ENCODE data around the gene RAB11B. TPM values are rescaled to one million over a fixed set of nuclear protein-coding genes. Genes with fewer than 3 reads are reported as not detected.

RAB11B gene
- total and polyA plus RNA-seq, 2 of the 13 experiments (the other 11 are each of a cell fraction or from before 2014, with no cell fraction given): 6.0 to 28.4 TPM

- TF ChIP-seq RAD21 (CRISPR knock-in tag; IDR thresholded peaks at IDR 0.05) (0 out of 2 replicates have a peak, but pooled peaks have one; percentile 11), MED8 (CRISPR knock-in tag; IDR thresholded peaks at IDR 0.05; ENCODE audit: insufficient replicate concordance) (no peak), PHF5A (CRISPR knock-in tag; IDR thresholded peaks at IDR 0.05; ENCODE audit: low read depth, unreplicated experiment) (peak; percentile 87), ZNF234 (CRISPR knock-in tag; conservative IDR thresholded peaks at IDR 0.05) (no peak), TARDBP (CRISPR knock-in tag; IDR thresholded peaks at IDR 0.05) (peak; percentile 92; the same call in 1 of the 2 replicates), ATF7 (IDR thresholded peaks at IDR 0.05) (peak; percentile 29; the same call in 1 of the 2 replicates), ATF7 (CRISPR knock-in tag; IDR thresholded peaks at IDR 0.05) (no peak; the same call in 1 of the 2 replicates), ZFX (CRISPR knock-in tag; IDR thresholded peaks at IDR 0.05; ENCODE audit: low read depth) (0 out of 2 replicates have a peak, but pooled peaks have one; percentile 28), ZBTB21 (CRISPR knock-in tag; IDR thresholded peaks at IDR 0.05) (peak; percentile 40; the same call in 1 of the 2 replicates), ZNF225 (CRISPR knock-in tag; IDR thresholded peaks at IDR 0.05) (no peak), CEBPB (IDR thresholded peaks at IDR 0.05; ENCODE audit: borderline replicate concordance, low read depth, low read length) (peak; percentile 58; the same call in 1 of the 2 replicates), HNF1B (CRISPR knock-in tag; IDR thresholded peaks at IDR 0.05) (peak; percentile 19; the same call in 1 of the 2 replicates), ZNF720 (CRISPR knock-in tag; IDR thresholded peaks at IDR 0.05) (0 out of 2 replicates have a peak, but pooled peaks have one; percentile 51), REXO4 (CRISPR knock-in tag; IDR thresholded peaks at IDR 0.05; ENCODE audit: borderline replicate concordance) (no peak), ATM (IDR thresholded peaks at IDR 0.05; ENCODE audit: borderline replicate concordance) (peak; percentile 60; the same call in 1 of the 2 replicates), ZNF768 (CRISPR knock-in tag; IDR thresholded peaks at IDR 0.05) (peak; percentile 81), MAZ (IDR thresholded peaks at IDR 0.05; ENCODE audit: borderline replicate concordance, low read depth, low read length) (no peak), MAZ (CRISPR knock-in tag; IDR thresholded peaks at IDR 0.05; ENCODE audit: low read depth) (peak; percentile 14; the same call in 1 of the 2 replicates), RXRB (CRISPR knock-in tag; IDR thresholded peaks at IDR 0.05; ENCODE audit: borderline replicate concordance) (peak; percentile 98)
- TF ChIP-seq, protein P1, sequence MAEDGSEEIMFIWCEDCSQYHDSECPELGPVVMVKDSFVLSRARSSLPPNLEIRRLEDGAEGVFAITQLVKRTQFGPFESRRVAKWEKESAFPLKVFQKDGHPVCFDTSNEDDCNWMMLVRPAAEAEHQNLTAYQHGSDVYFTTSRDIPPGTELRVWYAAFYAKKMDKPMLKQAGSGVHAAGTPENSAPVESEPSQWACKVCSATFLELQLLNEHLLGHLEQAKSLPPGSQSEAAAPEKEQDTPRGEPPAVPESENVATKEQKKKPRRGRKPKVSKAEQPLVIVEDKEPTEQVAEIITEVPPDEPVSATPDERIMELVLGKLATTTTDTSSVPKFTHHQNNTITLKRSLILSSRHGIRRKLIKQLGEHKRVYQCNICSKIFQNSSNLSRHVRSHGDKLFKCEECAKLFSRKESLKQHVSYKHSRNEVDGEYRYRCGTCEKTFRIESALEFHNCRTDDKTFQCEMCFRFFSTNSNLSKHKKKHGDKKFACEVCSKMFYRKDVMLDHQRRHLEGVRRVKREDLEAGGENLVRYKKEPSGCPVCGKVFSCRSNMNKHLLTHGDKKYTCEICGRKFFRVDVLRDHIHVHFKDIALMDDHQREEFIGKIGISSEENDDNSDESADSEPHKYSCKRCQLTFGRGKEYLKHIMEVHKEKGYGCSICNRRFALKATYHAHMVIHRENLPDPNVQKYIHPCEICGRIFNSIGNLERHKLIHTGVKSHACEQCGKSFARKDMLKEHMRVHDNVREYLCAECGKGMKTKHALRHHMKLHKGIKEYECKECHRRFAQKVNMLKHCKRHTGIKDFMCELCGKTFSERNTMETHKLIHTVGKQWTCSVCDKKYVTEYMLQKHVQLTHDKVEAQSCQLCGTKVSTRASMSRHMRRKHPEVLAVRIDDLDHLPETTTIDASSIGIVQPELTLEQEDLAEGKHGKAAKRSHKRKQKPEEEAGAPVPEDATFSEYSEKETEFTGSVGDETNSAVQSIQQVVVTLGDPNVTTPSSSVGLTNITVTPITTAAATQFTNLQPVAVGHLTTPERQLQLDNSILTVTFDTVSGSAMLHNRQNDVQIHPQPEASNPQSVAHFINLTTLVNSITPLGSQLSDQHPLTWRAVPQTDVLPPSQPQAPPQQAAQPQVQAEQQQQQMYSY (CRISPR knock-in tag; IDR thresholded peaks at IDR 0.05): no peak
Measured at GRCh38 chr19:8357007-8357521, 33.1 kb upstream of the RAB11B start (continued).
